Upper lobe of left lung (tissue), 4 donors: ENCODE measurements around the gene NIFK.

Experiments
- CTCF ChIP-seq, 6 experiments: fragments of 450-650 bp in 4 of 6; fragments of 200-600 bp in 2 of 6; sonication (generic) in 2 of 6; IDR thresholded peaks; one replicate each; pipeline ENCODE4 v1.5.1; 2016 to 2019; ENCODE audit warnings: antibody characterized with exemption in 6 of 6
- EP300 ChIP-seq, 4 donors: sonication (generic); formaldehyde crosslinking; IDR thresholded peaks; one replicate each; pipeline ENCODE4 v1.5.1; 2017; ENCODE audit warnings: antibody characterized with exemption in 4 of 4, control low read depth in 2 of 4
- POLR2AphosphoS5 ChIP-seq, 2 donors: sonication (generic); formaldehyde crosslinking; IDR thresholded peaks; one replicate each; pipeline ENCODE4 v1.5.1; 2017; ENCODE audit warnings: antibody characterized with exemption in 2 of 2

DNA sequence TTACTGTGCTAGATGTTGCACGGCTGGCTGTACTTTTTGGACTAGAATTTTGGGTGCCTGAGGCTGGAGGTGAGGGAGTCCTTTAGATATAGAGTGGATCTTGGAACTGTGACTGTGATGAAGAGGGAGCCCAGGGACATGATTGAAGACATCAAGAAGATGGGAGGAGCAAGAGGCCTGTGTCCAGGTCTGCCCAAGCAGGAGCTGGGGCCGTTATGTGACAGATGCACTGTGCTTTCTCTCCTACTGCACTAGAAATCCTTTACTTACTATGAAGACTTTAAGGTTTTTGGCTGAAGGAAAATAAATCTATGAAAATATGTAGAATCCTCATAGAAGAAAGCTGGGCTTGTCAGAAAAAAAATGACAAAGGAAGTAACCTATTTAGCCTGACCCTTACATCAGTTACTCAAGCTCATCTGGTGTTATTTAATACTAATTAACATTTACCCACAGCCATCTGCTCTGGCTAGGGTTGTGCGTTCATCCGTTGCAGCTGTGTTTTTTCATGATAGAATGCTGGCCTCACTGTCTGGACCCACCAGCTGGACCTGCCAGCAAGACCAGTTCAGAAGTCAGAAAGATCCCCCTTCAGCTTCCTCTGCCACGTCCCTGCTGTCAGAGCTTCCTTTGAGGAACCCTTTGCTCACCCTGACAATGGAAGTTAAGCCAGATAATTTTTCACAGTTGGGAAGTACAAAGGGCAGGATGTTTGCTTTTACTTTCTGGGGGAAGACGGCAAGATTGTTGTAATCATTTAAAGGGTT, 35.5 kb upstream of the NIFK start:
- TF ChIP-seq CTCF (IDR thresholded peaks at IDR 0.05) (no peak), EP300 (IDR thresholded peaks at IDR 0.05) (no peak), POLR2AphosphoS5 (IDR thresholded peaks at IDR 0.05) (no peak)
